DMS53 treated with DMSO at 0.1 percent for 48 hours (cell line): ENCODE measurements around the gene HTRA3.
"Not testable (repeated sequence)": the region's sequence is repeated elsewhere in the genome, so short reads cannot be mapped to it uniquely, and the experiment has no call there.

Experiments used
- DNase-seq: peaks from one replicate; lab custom pipeline; 2025; ENCODE audit not compliant: unreplicated experiment; lab: John Stamatoyannopoulos, UW

The HTRA3 gene

GRCh38 chr4:8338351-8338961 is 68.9 kb downstream of the HTRA3 start:
- DNase-seq, result no peak

GRCh38 chr4:8340781-8341241 is 71.3 kb downstream of the HTRA3 start:
- no peak for DNase-seq

GRCh38 chr4:8341281-8341680 is 71.7 kb downstream of the HTRA3 start:
- DNase-seq, result not testable (repeated sequence)

GRCh38 chr4:8341691-8342090 is 72.1 kb downstream of the HTRA3 start:
- DNase-seq, result no peak

- no peak for DNase-seq
These were observed 73.2 kb downstream of the HTRA3 start for GRCh38 chr4:8342651-8343261.

- DNase-seq, result no peak
These were observed 73.9 kb downstream of the HTRA3 start for GRCh38 chr4:8343262-8343966.

GRCh38 chr4:8343967-8344331 is 74.4 kb downstream of the HTRA3 start:
- DNase-seq, result no peak

- no peak for DNase-seq
These were observed 74.8 kb downstream of the HTRA3 start for GRCh38 chr4:8344377-8344776.

GRCh38 chr4:8345053-8345945 is 75.7 kb downstream of the HTRA3 start:
- DNase-seq, result no peak

- no peak for DNase-seq
These were observed 76.6 kb downstream of the HTRA3 start for GRCh38 chr4:8345946-8346814.

GRCh38 chr4:8346838-8347605 is 77.5 kb downstream of the HTRA3 start:
- no peak for DNase-seq

- no peak for DNase-seq
These were observed 78.1 kb downstream of the HTRA3 start for GRCh38 chr4:8347660-8348059.

GRCh38 chr4:8348071-8348470 is 78.5 kb downstream of the HTRA3 start:
- DNase-seq, result no peak

- DNase-seq, result not testable (repeated sequence)
These were observed 79.7 kb downstream of the HTRA3 start for GRCh38 chr4:8349236-8349635.

GRCh38 chr4:8349664-8350236 is 80.2 kb downstream of the HTRA3 start:
- no peak for DNase-seq

- no peak for DNase-seq
These were observed 80.8 kb downstream of the HTRA3 start for GRCh38 chr4:8350352-8350751.

GRCh38 chr4:8350841-8351461 is 81.4 kb downstream of the HTRA3 start:
- no peak for DNase-seq

GRCh38 chr4:8351931-8352367 is 82.4 kb downstream of the HTRA3 start:
- DNase-seq, result peak; percentile 76
